Liver (tissue), 3 donors: ENCODE measurements around the gene IBA57.

Experiments used
- FOXA2 ChIP-seq: IDR thresholded peaks from 2 replicates; pipeline ENCODE4 v1.6.1; 2016; ENCODE audit warnings: antibody characterized with exemption
- RAD21 ChIP-seq, 2 donors: IDR thresholded peaks; 2 replicates each; pipeline ENCODE4 v1.6.1; 2016; ENCODE audit warnings: antibody characterized with exemption in 2 of 2, mild to moderate bottlenecking in 2 of 2
- TAF1 ChIP-seq: conservative IDR thresholded peaks from 2 replicates; pipeline ENCODE4 v1.6.1; 2016; ENCODE audit warnings: antibody characterized with exemption, mild to moderate bottlenecking
- YY1 ChIP-seq: IDR thresholded peaks from 2 replicates; pipeline ENCODE4 v1.6.1; 2016; ENCODE audit warnings: antibody characterized with exemption, mild to moderate bottlenecking
- TF ChIP-seq, protein P1 (sequence below): IDR thresholded peaks from 2 replicates; pipeline ENCODE4 v1.6.1; 2016; ENCODE audit warnings: antibody characterized with exemption, mild to moderate bottlenecking
- TF ChIP-seq, protein P2 (sequence below): fragments of 150-350 bp; IDR thresholded peaks from 2 replicates; pipeline ENCODE4 v1.5.1; 2017; ENCODE audit warnings: improper control_type of control experiment, low read depth, low read length; ENCODE audit not compliant: missing input control
- TF ChIP-seq, protein P3 (sequence below): IDR thresholded peaks from 2 replicates; pipeline ENCODE4 v1.6.1; 2016; ENCODE audit warnings: antibody characterized with exemption
- donor health status: healthy.
- donor health status: healthy.

DNA sequence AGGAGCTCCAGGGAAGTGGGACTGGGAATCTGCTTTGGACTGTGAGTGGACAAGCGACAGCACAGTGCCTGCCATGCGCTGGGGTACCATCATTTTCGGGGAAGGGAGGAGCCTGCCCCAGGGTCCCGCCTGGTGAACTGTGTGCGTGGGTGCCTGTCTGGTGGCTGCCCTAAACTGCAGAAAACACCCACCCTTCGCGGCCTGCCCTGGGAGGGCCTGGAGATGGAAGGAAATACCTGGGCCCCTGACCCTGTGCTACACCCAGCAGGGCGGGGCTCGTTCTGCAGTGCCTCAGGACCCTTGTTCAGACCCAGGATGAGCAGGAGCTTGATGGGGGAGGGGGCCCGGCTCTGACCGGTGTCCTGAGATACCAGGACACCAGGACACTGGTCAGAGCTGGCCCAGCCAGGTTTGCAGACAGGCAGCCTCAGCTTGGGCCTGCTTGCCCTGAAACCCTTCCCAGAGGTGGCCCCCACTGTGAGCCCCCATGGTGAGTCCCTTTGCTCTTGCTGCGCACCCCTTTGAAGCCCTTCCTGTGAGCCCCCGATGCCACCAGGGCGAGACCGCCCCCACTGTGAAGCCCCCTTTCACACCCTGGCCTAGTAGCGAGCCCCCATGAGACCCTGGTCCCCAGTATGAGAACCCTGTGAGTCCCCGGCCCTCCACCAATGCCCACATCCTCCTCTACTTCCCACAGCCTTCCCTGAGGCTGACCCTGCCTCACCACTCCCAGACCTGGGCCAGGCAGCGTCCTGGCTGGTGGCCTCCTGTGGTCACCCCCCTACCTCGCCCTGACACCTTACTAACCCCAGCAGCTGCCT lies 13.3 kb upstream of the IBA57 start:
- TF ChIP-seq, protein P1, sequence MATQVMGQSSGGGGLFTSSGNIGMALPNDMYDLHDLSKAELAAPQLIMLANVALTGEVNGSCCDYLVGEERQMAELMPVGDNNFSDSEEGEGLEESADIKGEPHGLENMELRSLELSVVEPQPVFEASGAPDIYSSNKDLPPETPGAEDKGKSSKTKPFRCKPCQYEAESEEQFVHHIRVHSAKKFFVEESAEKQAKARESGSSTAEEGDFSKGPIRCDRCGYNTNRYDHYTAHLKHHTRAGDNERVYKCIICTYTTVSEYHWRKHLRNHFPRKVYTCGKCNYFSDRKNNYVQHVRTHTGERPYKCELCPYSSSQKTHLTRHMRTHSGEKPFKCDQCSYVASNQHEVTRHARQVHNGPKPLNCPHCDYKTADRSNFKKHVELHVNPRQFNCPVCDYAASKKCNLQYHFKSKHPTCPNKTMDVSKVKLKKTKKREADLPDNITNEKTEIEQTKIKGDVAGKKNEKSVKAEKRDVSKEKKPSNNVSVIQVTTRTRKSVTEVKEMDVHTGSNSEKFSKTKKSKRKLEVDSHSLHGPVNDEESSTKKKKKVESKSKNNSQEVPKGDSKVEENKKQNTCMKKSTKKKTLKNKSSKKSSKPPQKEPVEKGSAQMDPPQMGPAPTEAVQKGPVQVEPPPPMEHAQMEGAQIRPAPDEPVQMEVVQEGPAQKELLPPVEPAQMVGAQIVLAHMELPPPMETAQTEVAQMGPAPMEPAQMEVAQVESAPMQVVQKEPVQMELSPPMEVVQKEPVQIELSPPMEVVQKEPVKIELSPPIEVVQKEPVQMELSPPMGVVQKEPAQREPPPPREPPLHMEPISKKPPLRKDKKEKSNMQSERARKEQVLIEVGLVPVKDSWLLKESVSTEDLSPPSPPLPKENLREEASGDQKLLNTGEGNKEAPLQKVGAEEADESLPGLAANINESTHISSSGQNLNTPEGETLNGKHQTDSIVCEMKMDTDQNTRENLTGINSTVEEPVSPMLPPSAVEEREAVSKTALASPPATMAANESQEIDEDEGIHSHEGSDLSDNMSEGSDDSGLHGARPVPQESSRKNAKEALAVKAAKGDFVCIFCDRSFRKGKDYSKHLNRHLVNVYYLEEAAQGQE: no peak
- TF ChIP-seq TAF1: no peak
- TF ChIP-seq, protein P2, sequence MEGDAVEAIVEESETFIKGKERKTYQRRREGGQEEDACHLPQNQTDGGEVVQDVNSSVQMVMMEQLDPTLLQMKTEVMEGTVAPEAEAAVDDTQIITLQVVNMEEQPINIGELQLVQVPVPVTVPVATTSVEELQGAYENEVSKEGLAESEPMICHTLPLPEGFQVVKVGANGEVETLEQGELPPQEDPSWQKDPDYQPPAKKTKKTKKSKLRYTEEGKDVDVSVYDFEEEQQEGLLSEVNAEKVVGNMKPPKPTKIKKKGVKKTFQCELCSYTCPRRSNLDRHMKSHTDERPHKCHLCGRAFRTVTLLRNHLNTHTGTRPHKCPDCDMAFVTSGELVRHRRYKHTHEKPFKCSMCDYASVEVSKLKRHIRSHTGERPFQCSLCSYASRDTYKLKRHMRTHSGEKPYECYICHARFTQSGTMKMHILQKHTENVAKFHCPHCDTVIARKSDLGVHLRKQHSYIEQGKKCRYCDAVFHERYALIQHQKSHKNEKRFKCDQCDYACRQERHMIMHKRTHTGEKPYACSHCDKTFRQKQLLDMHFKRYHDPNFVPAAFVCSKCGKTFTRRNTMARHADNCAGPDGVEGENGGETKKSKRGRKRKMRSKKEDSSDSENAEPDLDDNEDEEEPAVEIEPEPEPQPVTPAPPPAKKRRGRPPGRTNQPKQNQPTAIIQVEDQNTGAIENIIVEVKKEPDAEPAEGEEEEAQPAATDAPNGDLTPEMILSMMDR: no peak
- TF ChIP-seq FOXA2: no peak
- no peak for TF ChIP-seq RAD21 (IDR thresholded peaks at IDR 0.05)
- TF ChIP-seq, protein P3, sequence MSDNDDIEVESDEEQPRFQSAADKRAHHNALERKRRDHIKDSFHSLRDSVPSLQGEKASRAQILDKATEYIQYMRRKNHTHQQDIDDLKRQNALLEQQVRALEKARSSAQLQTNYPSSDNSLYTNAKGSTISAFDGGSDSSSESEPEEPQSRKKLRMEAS: no peak
- no peak for TF ChIP-seq YY1
